OCI-LY7 (cell line): ENCODE measurements around the gene GNAT2. TPM values are rescaled to one million over a fixed set of nuclear protein-coding genes. Genes with fewer than 3 reads are reported as not detected.

Experiments
- BruUV-seq: library from RNA; stranded (reverse); fragments of 400-500 nt; replicated peaks from 2 replicates; lab custom pipeline; 2021; lab: Mats Ljungman, UMichigan
- CTCF ChIA-PET: fragments of 300-600 bp; sonication (Branson Sonifier 250); formaldehyde crosslinking; loops from one replicate; lab custom pipeline; 2022; ENCODE audit warnings: antibody characterized with exemption; ENCODE audit not compliant: unreplicated experiment; lab: Charles Lee
- POLR2A ChIA-PET: fragments of 300-600 bp; sonication (Branson Sonifier 250); formaldehyde crosslinking; loops from one replicate; lab custom pipeline; 2022; ENCODE audit warnings: antibody characterized with exemption; lab: Charles Lee
- DNase-seq: peaks from one replicate; pipeline ENCODE4 v3.0.0-alpha.2; 2015; ENCODE audit warnings: low spot score
- H2AFZ ChIP-seq: fragments of 200-600 bp; sonication (generic), shearing (Covaris generic); 2 replicates; pipeline ENCODE4 v1.6.1; 2014; ENCODE audit warnings: mild to moderate bottlenecking, antibody characterized with exemption, low read length, moderate library complexity
- H3K27ac ChIP-seq: fragments of 200-600 bp; sonication (generic); 2 replicates; pipeline ENCODE4 v1.5.1; 2014; ENCODE audit warnings: mixed run types, low read depth, mild to moderate bottlenecking, moderate library complexity, low read length, inconsistent platforms; ENCODE audit not compliant: poor library complexity, severe bottlenecking
- H3K36me3 ChIP-seq: fragments of 200-600 bp; sonication (generic); 2 replicates; pipeline ENCODE4 v1.6.1; 2014; ENCODE audit warnings: mild to moderate bottlenecking, antibody characterized with exemption, low read length, moderate library complexity, mixed read lengths; ENCODE audit not compliant: insufficient read depth
- H3K4me1 ChIP-seq: fragments of 200-600 bp; sonication (generic); 2 replicates; pipeline ENCODE4 v1.5.1; 2014; ENCODE audit warnings: mild to moderate bottlenecking, low read length; ENCODE audit not compliant: insufficient read depth, poor library complexity, severe bottlenecking
- H3K4me2 ChIP-seq: fragments of 200-600 bp; sonication (generic); 2 replicates; pipeline ENCODE4 v1.6.1; 2014; ENCODE audit warnings: mild to moderate bottlenecking, low read length
- H3K4me3 ChIP-seq: fragments of 200-600 bp; sonication (generic); 2 replicates; pipeline ENCODE4 v1.5.1; 2014; ENCODE audit warnings: mild to moderate bottlenecking, low read depth, low read length; ENCODE audit not compliant: poor library complexity, severe bottlenecking
- H3K79me2 ChIP-seq: fragments of 200-600 bp; sonication (generic); 2 replicates; pipeline ENCODE4 v1.6.1; 2016; ENCODE audit warnings: low read depth, mild to moderate bottlenecking, low read length, moderate library complexity, mixed read lengths; ENCODE audit not compliant: insufficient read depth
- H3K9me2 ChIP-seq: fragments of 200-600 bp; sonication (generic); 2 replicates; pipeline ENCODE4 v1.6.1; 2016; ENCODE audit warnings: mild to moderate bottlenecking, low read length, mixed read lengths; ENCODE audit not compliant: insufficient read depth
- H3K9me3 ChIP-seq: fragments of 200-600 bp; sonication (generic); 2 replicates; pipeline ENCODE4 v1.6.1; 2014; ENCODE audit warnings: mild to moderate bottlenecking, mixed run types, low read length, mixed read lengths
- H4K20me1 ChIP-seq: fragments of 200-600 bp; sonication (generic); 2 replicates; pipeline ENCODE4 v1.6.1; 2014; ENCODE audit warnings: mild to moderate bottlenecking, antibody characterized with exemption, low read length, moderate library complexity, mixed read lengths; ENCODE audit not compliant: insufficient read depth
- CTCF ChIP-seq: fragments of 200-600 bp; sonication (generic); conservative IDR thresholded peaks from 2 replicates; pipeline ENCODE4 v1.5.1; 2014; ENCODE audit warnings: mild to moderate bottlenecking, antibody characterized with exemption, low read length, moderate library complexity, mixed read lengths
- EZH2phosphoT487 ChIP-seq: fragments of 200-600 bp; sonication (generic); IDR thresholded peaks from 2 replicates; pipeline ENCODE4 v1.6.1; 2018; ENCODE audit warnings: low read depth, borderline replicate concordance, mild to moderate bottlenecking, mixed run types, antibody characterized with exemption, low read length, moderate library complexity, mixed read lengths
- intact Hi-C: fragments of 100-400 bp; cut with micrococcal nuclease; formaldehyde crosslinking; loops from one replicate; pipeline ENCODE4 v1.10.0; 2022; ENCODE audit not compliant: unreplicated experiment
- total RNA-seq, 2 experiments: library from RNA; depleted of rRNA in 1 of 2; stranded (reverse); fragments of >200 nt in 1 of 2; shearing (Covaris generic) in 1 of 2; gene quantifications; 2 replicates each; pipeline ENCODE4 v1.2.3, GENCODE V29; 2014 to 2022

GNAT2 gene
- total RNA-seq, 2 experiments from 2014 or later, result 1.3 TPM; not detected in 1

- TF ChIP-seq CTCF (no peak), EZH2phosphoT487 (no peak)
- H3K4me1 ChIP-seq, result peaks cover 15% of the 10 kb centered on the region
- H3K36me3 ChIP-seq, result peaks cover 3% of the 10 kb centered on the region; the same call in 1 of the 2 replicates
- no peak overlapping the region for H2AFZ ChIP-seq
- H3K27ac ChIP-seq, result no peak overlapping the region
- H3K9me2 ChIP-seq, result no peaks in the 10 kb centered on the region
- H3K79me2 ChIP-seq, result no peaks in the 10 kb centered on the region
- no peaks in the 10 kb centered on the region for H4K20me1 ChIP-seq
- intact Hi-C loops, result no loop called here
- ChIA-PET POLR2A (interaction anchor here (0.8 kb wide), 1 partner anchor 88 kb away, joined by 3 read pairs; the partner anchor contains the start of gene GNAI3), CTCF (interaction anchor here (0.9 kb wide), 1 partner anchor 137 kb away, joined by 7 read pairs; no protein-coding TSS in a partner anchor)
- no peaks in the 10 kb centered on the region for H3K9me3 ChIP-seq
- no TSS peak for BruUV-seq
- DNase-seq, result no peak
- no peak overlapping the region for H3K4me3 ChIP-seq
- no peak overlapping the region for H3K4me2 ChIP-seq
Measured at GRCh38 chr1:109636201-109636952, 17.0 kb upstream of the GNAT2 start.

- Histone ChIP-seq H3K4me1 (peaks cover 15% of the 10 kb centered on the region), H2AFZ (no peak overlapping the region), H3K9me3 (no peaks in the 10 kb centered on the region), H3K4me2 (no peak overlapping the region), H3K27ac (no peak overlapping the region), H3K9me2 (no peaks in the 10 kb centered on the region), H3K4me3 (no peak overlapping the region), H4K20me1 (no peaks in the 10 kb centered on the region), H3K36me3 (peaks cover 8% of the 10 kb centered on the region), H3K79me2 (no peaks in the 10 kb centered on the region)
- intact Hi-C loops, result no loop called here
- ChIA-PET POLR2A (no interaction called here), CTCF (no interaction called here)
- TF ChIP-seq CTCF, result no peak
- TF ChIP-seq EZH2phosphoT487, result no peak
- no TSS peak for BruUV-seq
- DNase-seq, result no peak
Measured at GRCh38 chr1:109635862-109636200, 16.4 kb upstream of the GNAT2 start.
